HFF-Myc (cell line): ENCODE results near the gene MFN2.

Experiments used
- DNase-seq: peaks from one replicate; pipeline ENCODE4 v3.0.0-alpha.2; 2011; ENCODE audit warnings: low read depth; ENCODE audit errors: extremely low read depth
- H3K4me3 ChIP-seq: replicated peaks from 2 replicates; pipeline ENCODE4 v1.5.1; 2011; ENCODE audit warnings: low read depth, mild to moderate bottlenecking, control low read depth, low read length
- CTCF ChIP-seq: IDR thresholded peaks from 2 replicates; pipeline ENCODE4 v1.5.1; 2012; ENCODE audit warnings: mild to moderate bottlenecking, low read depth, low read length, control low read depth; ENCODE audit errors: missing control alignments

The MFN2 gene

DNA sequence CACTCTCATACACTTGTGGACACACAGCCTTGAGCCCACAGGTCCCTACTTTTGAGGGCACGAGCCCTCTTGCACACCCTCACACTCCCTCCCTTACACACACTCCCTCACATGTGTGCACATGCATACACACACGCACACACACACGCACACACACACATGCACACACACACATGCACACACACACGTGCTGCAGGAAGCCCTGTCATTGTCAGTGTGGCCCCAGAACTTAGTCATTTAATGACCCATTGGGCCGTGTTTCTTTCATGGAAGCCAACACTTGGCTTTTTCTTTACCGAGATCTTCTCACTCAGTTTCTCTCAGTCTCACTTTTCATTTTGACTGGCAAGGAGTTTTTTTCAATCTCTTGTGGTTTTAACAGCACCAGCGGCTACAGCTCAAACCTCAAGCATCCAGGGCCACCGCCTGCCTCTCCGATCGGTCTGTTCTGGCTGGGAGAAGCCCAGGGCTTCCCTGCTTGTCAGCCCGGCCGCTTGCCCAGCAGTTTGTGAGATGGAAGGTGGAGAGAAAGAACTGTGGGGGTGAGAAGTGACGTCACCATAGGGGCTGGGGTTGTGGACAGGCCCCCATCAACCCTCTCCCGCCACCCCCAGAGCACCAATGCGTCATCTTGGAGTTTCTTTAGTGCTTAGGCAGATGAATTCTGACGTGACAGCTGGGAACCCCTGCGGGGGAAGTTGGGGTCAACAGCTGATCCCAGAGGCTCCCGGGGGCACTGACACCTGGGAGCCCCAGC, 67.1 kb downstream of the MFN2 start:
- DNase-seq, result no peak
- no peak for TF ChIP-seq CTCF
- H3K4me3 ChIP-seq, result no peak overlapping the region

DNA sequence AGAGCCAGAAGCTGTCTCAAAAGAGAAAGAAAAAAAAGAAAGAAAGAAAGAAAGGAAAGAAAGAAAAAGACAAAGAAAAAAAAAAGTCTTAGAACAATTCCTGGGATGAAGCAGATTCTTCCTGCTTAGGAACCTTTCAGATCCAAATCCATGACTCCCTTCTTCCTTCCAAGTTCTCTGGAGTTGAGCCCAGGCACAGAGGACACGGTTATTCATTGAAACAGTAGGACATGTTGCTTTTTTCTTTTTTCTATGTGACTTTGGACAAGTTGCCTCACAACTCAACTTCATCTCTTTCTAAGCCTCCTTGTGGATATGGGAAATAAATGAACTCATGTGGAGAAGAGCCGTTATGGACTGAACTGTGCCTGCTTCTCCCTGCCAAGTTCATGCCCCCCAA, 68.1 kb downstream of the MFN2 start:
- H3K4me3 ChIP-seq, result no peak overlapping the region
- TF ChIP-seq CTCF, result no peak
- no peak for DNase-seq

GRCh38 chr1:12049616-12050015, 69.4 kb downstream of the MFN2 start:
- no peak overlapping the region for H3K4me3 ChIP-seq
- no peak for TF ChIP-seq CTCF
- no peak for DNase-seq

GRCh38 chr1:12051361-12051760, 71.1 kb downstream of the MFN2 start:
- TF ChIP-seq CTCF, result no peak
- no peak overlapping the region for H3K4me3 ChIP-seq
- DNase-seq, result no peak

DNA sequence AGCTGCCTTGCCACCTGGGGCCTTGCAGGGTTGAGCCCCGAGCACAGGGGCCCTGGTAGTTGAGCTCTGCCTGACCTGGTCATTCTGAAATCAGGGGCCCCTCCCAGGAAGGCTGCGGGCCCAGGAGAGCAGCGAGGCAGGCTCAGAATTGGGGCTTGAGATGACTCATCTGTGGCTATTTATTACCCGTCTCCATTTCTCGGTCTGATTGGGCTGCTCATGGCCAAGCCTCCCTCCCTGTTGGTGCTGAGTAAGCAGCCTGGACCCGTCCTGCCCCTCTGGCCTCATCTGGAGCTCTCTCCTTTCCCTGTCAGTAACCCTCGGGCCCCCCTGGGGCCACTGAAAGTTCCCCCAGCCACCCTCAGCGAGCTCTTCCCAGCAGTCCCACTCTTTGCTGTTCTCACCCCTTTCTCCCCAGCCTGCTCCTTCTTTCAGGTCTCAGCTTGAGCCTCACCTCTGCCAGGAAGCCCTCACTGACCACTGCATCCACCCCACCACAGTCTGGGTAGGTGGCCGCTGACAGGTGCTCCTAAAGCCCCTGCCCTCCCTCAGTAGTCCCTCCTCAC, 71.8 kb downstream of the MFN2 start:
- no peak overlapping the region for H3K4me3 ChIP-seq
- peak; percentile 66 for DNase-seq
- no peak for TF ChIP-seq CTCF

GRCh38 chr1:12052997-12053686, 72.9 kb downstream of the MFN2 start:
- no peak for TF ChIP-seq CTCF
- H3K4me3 ChIP-seq, result no peak overlapping the region
- no peak for DNase-seq
